GM12875 (cell line): ENCODE data around the gene P2RY2.
"Not testable (repeated sequence)": the region's sequence is repeated elsewhere in the genome, so short reads cannot be mapped to it uniquely, and the experiment has no call there.

Experiments
- H3K4me3 ChIP-seq: one replicate; pipeline ENCODE4 v1.5.1; 2011; ENCODE audit warnings: low read depth, low read length, control low read depth
- CTCF ChIP-seq: IDR thresholded peaks from 2 replicates; pipeline ENCODE4 v1.5.1; 2011; ENCODE audit warnings: low read depth, mild to moderate bottlenecking, control low read depth, inconsistent platforms, low read length, moderate library complexity, borderline replicate concordance; ENCODE audit not compliant: insufficient read depth

P2RY2 gene

GRCh38 chr11:73270016-73270854 lies 52.2 kb downstream of the P2RY2 start:
- TF ChIP-seq CTCF, result no peak; the same call in 1 of the 2 replicates
- H3K4me3 ChIP-seq, result no peak overlapping the region

GRCh38 chr11:73270855-73271477 lies 52.9 kb downstream of the P2RY2 start:
- no peak overlapping the region for H3K4me3 ChIP-seq
- TF ChIP-seq CTCF, result no peak

GRCh38 chr11:73271478-73271865 lies 53.4 kb downstream of the P2RY2 start:
- not testable (repeated sequence) for H3K4me3 ChIP-seq

- no peak for TF ChIP-seq CTCF
Measured at GRCh38 chr11:73271936-73272679, 54.0 kb downstream of the P2RY2 start, which contains the start of gene P2RY6. Gene P2RY6 (plus strand): TSS chr11:73272338. CDS start chr11:73296519, 24,181 bp downstream.

GRCh38 chr11:73272680-73273038 lies 54.6 kb downstream of the P2RY2 start:
- H3K4me3 ChIP-seq, result no peak overlapping the region

More at GRCh38 chr11:73271936-73272679, 54.0 kb downstream of the P2RY2 start, which contains the start of gene P2RY6:
- no peak within 1 kb of the TSS for H3K4me3 ChIP-seq

GRCh38 chr11:73273222-73273895 lies 55.3 kb downstream of the P2RY2 start:
- TF ChIP-seq CTCF, result no peak
- no peak overlapping the region for H3K4me3 ChIP-seq

More at GRCh38 chr11:73272680-73273038, 54.6 kb downstream of the P2RY2 start:
- TF ChIP-seq CTCF, result no peak

GRCh38 chr11:73274191-73274590 lies 56.1 kb downstream of the P2RY2 start:
- not testable (repeated sequence) for H3K4me3 ChIP-seq
